H1 (cell line): ENCODE results near the gene BORA. TPM values are rescaled to one million over a fixed set of nuclear protein-coding genes. Genes with fewer than 3 reads are reported as not detected.

Experiments used
- CTCF ChIA-PET: fragments of 300-600 bp; sonication (Branson Sonifier 250); formaldehyde crosslinking; loops from one replicate; lab custom pipeline; 2021; ENCODE audit not compliant: partially characterized antibody; lab: Charles Lee
- POLR2A ChIA-PET: fragments of 300-600 bp; sonication (Branson Sonifier 250); formaldehyde crosslinking; loops from one replicate; lab custom pipeline; 2021; ENCODE audit warnings: inconsistent platforms; ENCODE audit not compliant: partially characterized antibody; lab: Charles Lee
- DNase-seq, 2 experiments: peaks; one replicate each; pipeline versions ENCODE4 v3.0.0 to v3.0.0-alpha.2; 2010 to 2022; ENCODE audit warnings: low spot score in 2 of 2, low read depth in 1 of 2, mixed read lengths in 1 of 2
- FAIRE-seq: peaks from 2 replicates; lab custom pipeline; 2011; peaks lifted over from hg19 to GRCh38; lab: Jason Lieb, UNC
- H2AFZ ChIP-seq: 2 replicates; pipeline ENCODE4 v1.8.1; 2012; ENCODE audit warnings: low read length, inconsistent platforms
- H2AK5ac ChIP-seq: 2 replicates; pipeline ENCODE4 v1.6.1; 2013; ENCODE audit warnings: low read depth, low read length
- H2BK120ac ChIP-seq: replicated peaks from 2 replicates; pipeline ENCODE3; 2013; ENCODE audit warnings: low read depth, low read length, inconsistent platforms
- H2BK12ac ChIP-seq: 2 replicates; pipeline ENCODE4 v1.6.1; 2013; ENCODE audit warnings: low read depth, low read length
- H2BK15ac ChIP-seq: 2 replicates; pipeline ENCODE4 v1.6.1; 2013; ENCODE audit warnings: low read length
- H2BK20ac ChIP-seq: 2 replicates; pipeline ENCODE4 v1.6.1; 2013; ENCODE audit warnings: low read length
- H2BK5ac ChIP-seq: 2 replicates; pipeline ENCODE4 v1.6.1; 2013; ENCODE audit warnings: low read depth, low read length
- H3K14ac ChIP-seq: 2 replicates; pipeline ENCODE4 v1.6.1; 2013; ENCODE audit warnings: inconsistent platforms; ENCODE audit not compliant: insufficient read length
- H3K18ac ChIP-seq: 2 replicates; pipeline ENCODE4 v1.6.1; 2013; ENCODE audit warnings: low read length; ENCODE audit errors: extremely low read depth
- H3K23ac ChIP-seq: 2 replicates; pipeline ENCODE4 v1.6.1; 2013; ENCODE audit warnings: inconsistent platforms; ENCODE audit not compliant: insufficient read length
- H3K23me2 ChIP-seq: 2 replicates; pipeline ENCODE4 v1.6.1; 2013; ENCODE audit warnings: low read depth, low read length
- H3K27ac ChIP-seq: 2 replicates; pipeline ENCODE4 v1.6.1; 2011; ENCODE audit warnings: low read depth, low read length, inconsistent platforms
- H3K27me3 ChIP-seq, 4 experiments: replicated peaks in 1 of 4; 1 replicate in 1 of 4; 2 replicates in 3 of 4; pipeline versions ENCODE4 v1.6.1 to v1.8.1; 2011 to 2013; ENCODE audit warnings: low read length in 3 of 4, mild to moderate bottlenecking in 3 of 4, inconsistent platforms in 2 of 4, mixed read lengths in 2 of 4, moderate library complexity in 1 of 4; ENCODE audit not compliant: control insufficient read depth in 3 of 4, insufficient read depth in 3 of 4; ENCODE audit errors: extremely low read depth in 1 of 4
- H3K36me3 ChIP-seq, 4 experiments: 2 replicates each; pipeline versions ENCODE4 v1.6.1 to v1.8.1; 2011 to 2013; ENCODE audit warnings: mild to moderate bottlenecking in 4 of 4, low read length in 3 of 4, moderate library complexity in 2 of 4, control low read depth in 1 of 4, inconsistent platforms in 1 of 4; ENCODE audit not compliant: insufficient read depth in 4 of 4, control insufficient read depth in 2 of 4
- H3K4ac ChIP-seq: replicated peaks from 2 replicates; pipeline ENCODE3; 2013; ENCODE audit warnings: low read length, low read depth, mixed read lengths, inconsistent platforms; ENCODE audit not compliant: insufficient read length
- H3K4me1 ChIP-seq, 4 experiments: replicated peaks in 1 of 4; 1 replicate in 1 of 4; 2 replicates in 3 of 4; pipeline versions ENCODE4 v1.6.1 to v1.8.1; 2011 to 2013; ENCODE audit warnings: low read length in 3 of 4, inconsistent platforms in 2 of 4, mixed read lengths in 1 of 4; ENCODE audit not compliant: insufficient read depth in 4 of 4, control insufficient read depth in 3 of 4
- H3K4me2 ChIP-seq, 2 experiments: 2 replicates each; pipeline versions ENCODE4 v1.6.1 to v1.8.1; 2011 to 2013; ENCODE audit warnings: low read depth in 2 of 2, low read length in 2 of 2, control low read depth in 1 of 2, inconsistent platforms in 1 of 2, mild to moderate bottlenecking in 1 of 2; ENCODE audit not compliant: insufficient read depth in 1 of 2
- H3K4me3 ChIP-seq, 4 experiments: fragments of 200-600, 300-600 bp in 1 of 4; sonication (generic), shearing (Covaris generic), sonication (Bioruptor Twin) in 1 of 4; 2 replicates each; pipeline versions ENCODE4 v1.5.1 to v1.8.1; 2011 to 2016; ENCODE audit warnings: low read length in 4 of 4, low read depth in 3 of 4, control low read depth in 2 of 4, inconsistent platforms in 2 of 4, mild to moderate bottlenecking in 2 of 4, mixed read lengths in 1 of 4, moderate library complexity in 1 of 4; ENCODE audit not compliant: insufficient read depth in 2 of 4; ENCODE audit errors: extremely low read depth in 1 of 4
- H3K56ac ChIP-seq: replicated peaks from 2 replicates; pipeline ENCODE3; 2013; ENCODE audit warnings: low read depth, mild to moderate bottlenecking, mixed read lengths, low read length, inconsistent platforms; ENCODE audit not compliant: insufficient read length
- H3K79me1 ChIP-seq: 2 replicates; pipeline ENCODE4 v1.6.1; 2013; ENCODE audit warnings: low read depth, low read length, control low read depth
- H3K79me2 ChIP-seq, 2 experiments: 2 replicates each; pipeline versions ENCODE4 v1.6.1 to v1.8.1; 2012 to 2013; ENCODE audit warnings: low read length in 2 of 2, mild to moderate bottlenecking in 2 of 2, inconsistent platforms in 1 of 2; ENCODE audit not compliant: insufficient read depth in 2 of 2, control insufficient read depth in 1 of 2
- H3K9ac ChIP-seq, 4 experiments: replicated peaks in 1 of 4; 1 replicate in 1 of 4; 2 replicates in 3 of 4; pipeline versions ENCODE4 v1.6.1 to v1.8.1; 2011 to 2013; ENCODE audit warnings: low read depth in 3 of 4, low read length in 3 of 4, control low read depth in 2 of 4, mild to moderate bottlenecking in 2 of 4, moderate library complexity in 2 of 4, inconsistent platforms in 1 of 4; ENCODE audit errors: extremely low read depth in 1 of 4
- H3K9me3 ChIP-seq, 2 experiments: 2 replicates each; pipeline versions ENCODE4 v1.6.1 to v1.8.1; 2012 to 2013; ENCODE audit warnings: mild to moderate bottlenecking in 2 of 2, moderate library complexity in 2 of 2, control low read depth in 1 of 2, inconsistent platforms in 1 of 2, low read depth in 1 of 2, low read length in 1 of 2, mixed read lengths in 1 of 2; ENCODE audit not compliant: insufficient read depth in 2 of 2
- H4K20me1 ChIP-seq, 2 experiments: replicated peaks in 1 of 2; 2 replicates each; pipeline versions ENCODE3 to v1.8.1; 2011 to 2013; ENCODE audit warnings: inconsistent platforms in 2 of 2, low read length in 2 of 2, mild to moderate bottlenecking in 1 of 2; ENCODE audit not compliant: insufficient read depth in 2 of 2, control insufficient read depth in 1 of 2
- H4K5ac ChIP-seq: 2 replicates; pipeline ENCODE4 v1.6.1; 2013; ENCODE audit warnings: low read length, low read depth, mixed read lengths, inconsistent platforms; ENCODE audit not compliant: insufficient read length
- H4K8ac ChIP-seq: 2 replicates; pipeline ENCODE4 v1.8.0; 2013; ENCODE audit warnings: mild to moderate bottlenecking, moderate library complexity, low read length, inconsistent platforms; ENCODE audit not compliant: insufficient read depth; ENCODE audit errors: extremely low read depth
- H4K91ac ChIP-seq: replicated peaks from 2 replicates; pipeline ENCODE3; 2013; ENCODE audit warnings: low read length, mixed read lengths, inconsistent platforms; ENCODE audit not compliant: insufficient read length
- CBX5 ChIP-seq: fragments of 300-800, 300-1000 bp; sonication (generic); IDR thresholded peaks from 2 replicates; pipeline ENCODE4 v1.7.1; 2016; ENCODE audit warnings: antibody characterized with exemption, low read length, low read depth
- EZH2 ChIP-seq: fragments of 200-600 bp; sonication (generic); IDR thresholded peaks from 2 replicates; pipeline ENCODE4 v1.7.1; 2012; ENCODE audit warnings: low read depth, mild to moderate bottlenecking, moderate library complexity, low read length, inconsistent platforms; ENCODE audit not compliant: severe bottlenecking
- PHF8 ChIP-seq: fragments of 200-600 bp; sonication (generic); conservative IDR thresholded peaks from 2 replicates; pipeline ENCODE4 v1.7.1; 2012; ENCODE audit warnings: low read depth, mild to moderate bottlenecking, inconsistent platforms, low read length, moderate library complexity
- POLR2AphosphoS5 ChIP-seq: IDR thresholded peaks from 2 replicates; pipeline ENCODE4 v1.6.1; 2011; ENCODE audit warnings: low read depth, low read length
- RBBP5 ChIP-seq: IDR thresholded peaks from 2 replicates; pipeline ENCODE4 v1.7.1; 2012; ENCODE audit warnings: low read depth, mild to moderate bottlenecking, inconsistent platforms, low read length, moderate library complexity, borderline replicate concordance
- TAF1 ChIP-seq: IDR thresholded peaks from 2 replicates; pipeline ENCODE4 v1.6.1; 2011; ENCODE audit warnings: mild to moderate bottlenecking, low read depth, low read length
- WGBS, 2 experiments: shearing (Covaris generic) in 1 of 2; methylation state at CpG; one replicate each; pipeline versions ENCODE4 v1.1.6 to v1.1.7; 2013 to 2015; ENCODE audit warnings: low lambda C conversion rate in 2 of 2, mixed read lengths in 2 of 2, inconsistent platforms in 1 of 2, low coverage in 1 of 2, missing lambda C conversion rate in 1 of 2; ENCODE audit not compliant: insufficient replicate concordance in 2 of 2, insufficient coverage in 1 of 2, insufficient read length in 1 of 2; ENCODE audit errors: extremely low coverage in 1 of 2, missing lambda C conversion rate in 1 of 2; 5-methylcytosine and 5-hydroxymethylcytosine counted together
- polyA plus RNA-seq, 7 experiments: library from polyadenylated mRNA; depleted of rRNA in 3 of 7; stranded (reverse) in 5 of 7; unstranded in 2 of 7; fragments of >200 nt in 5 of 7; fragments of 200-250 nt in 2 of 7; gene quantifications; 1 replicate in 5 of 7; 2 replicates in 1 of 7; 4 replicates in 1 of 7; pipeline versions ENCODE4 v1.2.1 to v1.2.3, GENCODE V29; 2011 to 2013; ENCODE audit warnings: missing spikeins in 2 of 7, mixed read lengths in 2 of 7
- total RNA-seq: library from RNA; stranded (reverse); fragmentation: NEBNext Ultra II Directional; extraction: Animal tissue kit (Norgen Biotek cat#: 25700); gene quantifications from 2 replicates; pipeline ENCODE4 v1.2.1, GENCODE V29; 2021

Gene BORA
- total and polyA plus RNA-seq, 2 of the 8 experiments (the other 6 are each of a cell fraction or from before 2014, with no cell fraction given): 4.9 to 12.9 TPM

DNA sequence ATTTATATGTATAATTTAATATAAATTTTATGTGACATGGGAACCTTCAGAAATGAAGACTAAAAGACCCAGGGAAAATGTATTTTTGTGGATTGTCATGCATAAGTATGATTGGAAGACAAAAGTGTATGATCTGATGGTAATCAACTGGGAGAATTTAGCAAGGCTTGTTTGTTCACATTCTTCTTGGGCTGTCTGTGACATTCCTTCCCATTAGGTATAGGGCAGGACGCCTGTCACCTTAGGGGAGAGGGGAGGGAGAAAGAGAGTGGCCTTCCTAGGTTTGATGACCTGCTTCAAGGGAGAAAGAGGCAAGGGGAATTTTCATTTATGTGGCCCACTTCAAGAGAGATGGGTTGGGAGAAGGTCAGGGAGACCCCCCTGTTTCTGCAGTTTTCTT, 76.6 kb downstream of the BORA start:
- Histone ChIP-seq H2BK20ac (no peak overlapping the region), H3K9ac (no peak overlapping the region), H3K14ac (no peak overlapping the region), H4K8ac (no peak overlapping the region), H3K4me1 (no peaks in the 10 kb centered on the region), H2BK15ac (no peak overlapping the region), H3K4me3 (no peak overlapping the region), H2AFZ (no peak overlapping the region), H3K27me3 (no peaks in the 10 kb centered on the region), H3K23ac (no peak overlapping the region), H3K9me3 (no peaks in the 10 kb centered on the region), H4K5ac (no peak overlapping the region), H3K4ac (no peak overlapping the region), H2BK12ac (no peak overlapping the region), H2AK5ac (no peak overlapping the region), H3K4me2 (no peak overlapping the region), H2BK120ac (no peak overlapping the region), H3K79me2 (no peaks in the 10 kb centered on the region), H3K18ac (no peak overlapping the region), H3K36me3 (peaks cover 0 to 2% (median 0%) of the 10 kb centered on the region in 4 experiments; a peak in 1 of 8 replicates), H3K56ac (no peak overlapping the region), H2BK5ac (no peak overlapping the region), H3K23me2 (no peaks in the 10 kb centered on the region), H4K91ac (no peak overlapping the region), H3K79me1 (no peaks in the 10 kb centered on the region), H4K20me1 (no peaks in the 10 kb centered on the region), H3K27ac (no peak overlapping the region)
- WGBS, 2 experiments: 100% methylated on average over 1 of the region's 1 CpG; no CpG with 5 or more reads in 1 of the 2 experiments
- ChIA-PET CTCF (no interaction called here), POLR2A (no interaction called here)
- no peak for FAIRE-seq
- no peak for DNase-seq
- TF ChIP-seq CBX5: no peak
- no peak for TF ChIP-seq RBBP5
- no peak for TF ChIP-seq EZH2
- TF ChIP-seq PHF8: no peak
- no peak for TF ChIP-seq POLR2AphosphoS5
- no peak for TF ChIP-seq TAF1
